Pons (tissue), 1 donor: Measurements from ENCODE around the gene PLXNA2.

ENCODE experiments used
- DNase-seq: peaks from one replicate; pipeline ENCODE4 v3.0.0-alpha.2; 2016; ENCODE audit warnings: low spot score

The PLXNA2 gene

DNA sequence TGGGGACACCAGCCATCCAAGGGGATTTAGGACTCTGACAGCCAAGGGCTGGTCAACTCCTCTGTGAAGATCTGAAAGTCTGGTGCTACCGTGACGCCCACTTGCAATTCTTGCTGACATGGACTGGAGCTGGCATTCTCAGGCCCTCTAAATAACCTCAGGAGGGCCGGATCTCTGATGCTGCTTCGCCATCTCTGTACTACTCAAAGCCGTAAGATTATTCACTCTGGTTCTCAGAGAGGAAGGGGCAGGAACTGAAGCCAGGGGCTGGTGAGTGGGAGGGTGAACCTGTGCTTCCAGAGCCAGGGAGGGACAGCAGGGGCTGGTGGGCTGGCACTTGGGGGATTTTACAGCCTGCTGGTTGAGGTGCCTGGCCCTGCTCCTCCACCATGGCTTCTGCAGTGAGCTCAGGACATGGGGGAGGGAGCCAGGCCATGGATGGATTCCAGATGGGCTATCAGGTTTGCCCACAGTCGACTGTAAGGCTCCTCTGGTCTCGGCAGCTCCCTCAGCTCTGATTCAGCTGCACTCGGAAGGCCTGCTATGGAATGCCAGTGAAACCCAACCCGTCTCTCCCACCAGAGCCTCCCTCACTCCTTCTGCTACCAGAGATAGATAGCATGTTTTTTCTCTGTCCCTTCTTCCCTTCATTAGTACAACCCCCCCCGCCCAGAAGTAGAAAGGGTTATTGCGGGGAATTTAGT, 84.5 kb downstream of the PLXNA2 start:
- DNase-seq = no peak

DNA sequence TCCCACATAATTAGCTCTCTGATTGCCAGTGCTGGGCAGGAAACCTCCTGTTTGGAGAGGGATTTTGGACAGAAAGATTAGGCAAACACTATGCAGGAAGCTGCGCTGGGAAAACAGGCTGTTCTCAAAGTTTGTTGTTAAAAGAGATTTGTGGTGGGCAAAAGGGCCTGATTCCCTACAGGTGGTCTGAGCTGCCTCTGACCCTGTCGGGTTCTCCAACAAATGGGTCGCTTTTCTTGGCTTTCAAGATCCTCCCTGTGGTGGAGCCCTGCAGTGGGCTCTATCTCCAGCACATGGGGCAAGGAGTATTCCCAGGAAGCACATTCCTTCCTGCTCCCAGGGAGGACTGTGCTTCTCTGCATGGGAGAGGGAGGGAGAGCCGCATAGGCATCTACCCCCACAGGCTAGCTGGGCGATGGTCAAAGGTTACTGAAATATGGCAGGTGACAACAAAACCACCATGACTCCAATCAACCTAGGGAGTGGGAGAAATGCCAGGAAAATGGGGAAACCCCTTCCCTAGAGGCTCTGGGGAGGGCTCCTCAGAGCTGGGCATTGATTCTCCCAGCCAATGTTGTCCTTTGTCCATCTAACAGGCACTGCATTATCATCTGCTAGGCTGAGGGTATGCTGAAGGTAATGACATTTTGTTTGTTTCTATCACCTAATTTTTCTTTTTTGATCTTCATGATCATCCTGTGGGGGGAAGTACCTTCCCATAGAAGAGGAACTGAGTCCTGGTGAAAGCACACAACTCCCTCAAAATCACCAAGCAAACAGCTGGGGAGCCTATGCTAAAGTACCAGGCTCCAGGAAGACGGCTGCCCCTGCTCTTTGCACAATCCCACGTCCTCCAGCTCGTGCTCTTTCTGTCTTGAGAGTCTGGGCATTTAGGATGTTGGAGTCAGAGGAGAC, 85.3 kb downstream of the PLXNA2 start:
- no peak for DNase-seq

DNA sequence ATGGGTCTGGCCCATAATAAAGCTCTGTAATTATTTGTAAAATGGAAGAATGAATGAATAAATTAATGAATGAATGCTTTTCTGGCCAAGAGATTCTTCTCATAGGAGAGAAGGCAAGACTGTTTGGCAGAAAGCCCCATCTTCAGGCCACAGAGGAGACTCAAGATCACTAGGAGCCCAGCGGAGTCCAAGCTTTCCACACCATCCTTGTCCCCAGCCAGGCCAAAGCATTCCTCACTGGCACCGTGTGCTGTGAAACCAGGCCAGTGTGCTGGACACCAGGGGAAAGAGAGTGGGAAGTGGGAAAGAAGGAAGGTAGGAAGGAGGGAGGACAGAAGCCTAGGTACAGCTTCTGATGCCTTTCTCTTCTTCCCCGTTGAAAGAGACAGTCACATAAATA, 86.4 kb downstream of the PLXNA2 start:
- DNase-seq = no peak

DNA sequence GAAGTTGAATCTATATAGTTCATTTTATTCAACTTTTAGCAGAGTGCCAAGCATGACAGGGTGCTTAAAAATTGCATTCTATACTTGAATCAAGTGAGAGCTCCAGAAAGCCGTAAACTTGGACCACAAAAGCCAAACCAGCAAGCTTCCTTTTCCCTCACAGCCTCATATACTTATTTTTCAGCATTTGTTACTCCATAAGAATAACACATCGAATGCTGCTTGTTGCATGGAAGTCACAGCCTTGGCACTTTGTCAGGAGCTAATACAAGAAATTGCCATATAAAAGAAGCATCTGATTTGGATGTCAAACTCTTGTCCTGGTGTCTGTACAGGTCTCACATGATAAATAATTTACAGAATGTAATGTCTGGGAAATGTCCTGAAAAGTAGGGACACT, 87.4 kb downstream of the PLXNA2 start:
- DNase-seq = no peak

DNA sequence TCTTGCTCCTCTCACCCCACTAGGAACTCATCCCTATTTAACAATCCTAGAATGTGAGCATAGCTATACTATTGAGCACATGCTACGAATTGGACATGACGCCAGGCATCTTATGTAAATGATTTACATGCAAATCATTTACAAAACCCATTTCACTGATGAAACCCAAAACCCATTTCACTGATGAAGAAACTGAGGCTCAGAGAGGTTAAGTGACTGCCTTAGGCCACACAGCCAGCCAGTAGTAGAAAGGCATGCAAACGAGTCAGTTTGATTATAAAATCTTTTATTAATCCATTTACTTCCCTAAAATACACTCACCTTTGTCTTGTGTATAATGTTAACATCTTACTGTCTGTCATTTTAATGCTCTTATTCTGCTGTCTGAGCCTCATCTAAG, 87.9 kb downstream of the PLXNA2 start:
- DNase-seq = no peak

DNA sequence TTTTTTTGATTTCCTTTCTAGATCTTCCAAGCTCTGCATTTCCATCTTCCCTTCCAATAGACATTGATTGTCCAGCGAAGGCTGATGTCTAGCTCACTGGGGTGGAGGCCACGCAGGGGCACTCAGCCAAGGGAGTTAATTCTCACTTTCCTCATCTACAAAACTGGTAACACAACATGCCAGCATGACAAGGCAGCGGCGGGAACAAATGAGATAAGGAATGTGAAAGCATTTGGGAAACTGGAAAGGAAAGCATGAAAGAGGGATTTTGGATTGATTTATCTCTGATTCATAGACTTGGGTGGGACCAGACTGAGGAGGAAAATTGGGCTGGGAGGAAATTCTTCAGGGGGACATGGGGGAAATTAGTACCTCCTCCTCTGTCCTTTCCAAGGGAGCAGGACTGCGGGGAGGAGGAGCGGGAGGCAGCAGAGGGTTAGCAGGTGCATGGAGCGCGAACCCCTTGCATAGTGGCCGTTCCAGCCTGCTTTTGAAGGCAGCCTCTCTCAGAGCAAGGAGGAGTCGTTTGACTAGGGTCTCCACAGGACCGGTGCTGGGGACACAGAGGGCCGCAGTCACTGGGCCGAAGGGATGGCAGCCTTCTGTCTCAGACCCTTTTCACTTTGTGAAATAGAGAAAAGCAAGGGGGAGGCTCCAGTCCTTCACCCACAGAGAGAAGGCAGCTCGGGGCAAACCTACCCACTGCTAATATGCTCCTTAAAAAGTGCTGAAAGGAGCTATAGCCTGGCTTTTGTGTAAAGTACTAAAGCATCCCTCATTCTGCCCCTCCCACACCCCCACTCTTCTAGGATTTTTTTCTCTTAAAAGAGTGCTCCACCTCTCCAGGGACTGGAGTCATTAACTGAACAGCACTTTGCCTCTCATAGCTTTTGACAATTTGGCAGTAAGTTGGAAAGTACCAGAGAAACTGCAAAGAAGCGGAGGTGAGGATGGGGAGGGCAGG, 89.2 kb downstream of the PLXNA2 start:
- DNase-seq = no peak

DNA sequence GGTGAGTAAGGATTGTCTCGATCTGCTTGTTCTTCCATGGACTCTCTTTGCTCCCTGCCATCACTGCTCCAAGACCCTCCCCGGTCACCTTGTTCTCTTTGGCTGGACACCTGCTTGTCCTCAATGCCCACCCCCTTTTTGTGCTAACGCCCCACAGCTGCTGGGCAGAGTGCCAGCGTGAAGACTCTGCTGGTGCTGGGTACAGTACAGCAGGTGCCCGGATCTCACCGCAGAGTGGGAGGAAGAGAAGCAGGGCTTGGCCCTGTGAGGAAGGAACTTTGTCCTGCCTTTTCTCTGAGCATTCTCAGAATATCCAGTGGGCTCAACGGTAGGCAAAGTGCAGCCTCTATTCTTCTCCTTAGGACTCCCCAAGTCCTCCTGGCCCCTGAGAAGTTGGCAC, 90.1 kb downstream of the PLXNA2 start:
- no peak for DNase-seq

DNA sequence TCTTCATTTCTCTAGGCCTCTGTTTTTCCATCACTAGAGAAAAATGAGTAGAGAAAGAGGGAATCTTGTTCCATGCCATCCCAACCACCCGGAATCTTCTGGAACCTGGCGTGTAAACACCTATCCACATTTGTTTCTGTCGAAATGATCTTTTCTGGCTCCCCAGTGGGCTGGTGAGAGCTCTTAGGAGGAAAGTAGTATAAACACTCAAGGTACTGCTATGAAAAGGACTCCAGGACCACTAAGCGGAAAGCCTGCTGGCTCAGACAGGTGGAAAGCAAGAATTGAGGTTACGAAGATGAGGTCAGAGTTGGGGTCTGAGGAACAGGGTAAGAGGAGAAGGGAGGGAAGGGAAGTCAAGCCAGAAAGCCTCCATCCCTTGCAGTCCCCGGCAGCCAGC, 90.8 kb downstream of the PLXNA2 start:
- DNase-seq = no peak

DNA sequence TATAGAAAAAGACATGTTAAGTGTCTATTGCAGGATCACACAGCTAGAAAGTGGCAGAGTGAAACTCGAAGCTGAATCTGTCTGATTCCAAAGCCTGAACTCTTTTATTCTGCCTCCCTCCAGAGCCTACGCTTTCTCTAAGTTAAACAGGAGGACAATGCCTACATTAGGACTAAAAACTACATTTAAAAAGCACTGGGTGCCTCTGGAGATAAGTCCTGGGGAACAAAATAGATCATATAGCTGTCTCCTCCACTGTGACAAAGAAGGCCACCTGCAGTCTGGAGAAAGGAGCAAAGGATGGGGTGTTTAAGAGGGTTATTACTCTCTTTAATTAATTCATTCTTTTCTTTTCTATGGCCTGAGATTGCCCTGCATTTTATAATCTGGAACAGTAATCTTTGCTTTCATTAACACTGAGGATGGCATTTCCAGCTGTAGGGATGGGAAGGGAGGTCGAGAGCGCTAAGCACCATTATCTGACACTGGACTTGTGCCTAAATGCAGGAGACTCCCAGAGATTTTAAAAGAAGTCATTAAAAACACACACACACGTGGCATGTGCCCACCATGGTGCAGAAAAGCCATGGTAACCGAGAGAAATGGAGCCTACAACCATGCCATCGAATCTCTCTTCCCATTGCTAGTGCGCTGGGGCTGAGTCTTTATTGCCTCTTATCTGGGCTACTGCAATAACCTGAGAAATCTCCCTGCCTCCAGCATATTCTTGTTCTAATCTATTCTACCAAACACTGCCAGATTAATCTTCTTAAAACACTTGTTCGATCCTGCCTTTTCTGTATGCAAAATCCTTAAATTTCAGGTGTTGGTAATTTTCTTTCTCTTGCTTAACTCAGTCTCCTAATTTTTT, 92.2 kb downstream of the PLXNA2 start:
- DNase-seq = no peak

DNA sequence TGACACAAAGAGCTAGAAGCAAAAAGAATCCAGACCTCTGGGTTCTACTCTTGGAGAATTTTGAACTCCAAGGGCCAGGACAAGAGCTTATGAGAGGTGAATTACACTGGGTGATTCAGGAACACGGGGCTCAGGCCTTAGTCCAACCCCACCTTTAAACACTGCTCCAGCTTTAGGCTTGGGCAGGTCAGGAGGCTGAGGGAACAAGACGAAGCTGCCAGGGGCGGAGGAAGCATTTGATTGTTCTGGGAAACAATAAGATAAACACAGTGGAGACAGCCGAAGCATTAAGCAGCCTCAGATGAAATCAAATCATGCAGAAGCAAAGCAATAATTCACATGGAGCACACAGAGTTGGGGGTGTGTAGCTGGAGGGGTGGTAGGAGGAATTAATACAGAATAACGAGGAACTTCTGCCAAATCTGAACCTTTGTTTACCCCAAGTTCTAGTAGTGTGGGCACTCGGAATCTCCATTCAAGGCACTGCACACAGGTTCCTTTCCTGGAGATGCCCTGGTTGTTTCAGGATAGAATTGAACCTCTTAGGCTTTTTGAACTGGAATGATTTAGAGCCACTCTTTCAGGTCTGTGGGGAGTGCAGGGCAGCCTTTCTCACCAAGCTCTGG, 93.2 kb downstream of the PLXNA2 start:
- no peak for DNase-seq

DNA sequence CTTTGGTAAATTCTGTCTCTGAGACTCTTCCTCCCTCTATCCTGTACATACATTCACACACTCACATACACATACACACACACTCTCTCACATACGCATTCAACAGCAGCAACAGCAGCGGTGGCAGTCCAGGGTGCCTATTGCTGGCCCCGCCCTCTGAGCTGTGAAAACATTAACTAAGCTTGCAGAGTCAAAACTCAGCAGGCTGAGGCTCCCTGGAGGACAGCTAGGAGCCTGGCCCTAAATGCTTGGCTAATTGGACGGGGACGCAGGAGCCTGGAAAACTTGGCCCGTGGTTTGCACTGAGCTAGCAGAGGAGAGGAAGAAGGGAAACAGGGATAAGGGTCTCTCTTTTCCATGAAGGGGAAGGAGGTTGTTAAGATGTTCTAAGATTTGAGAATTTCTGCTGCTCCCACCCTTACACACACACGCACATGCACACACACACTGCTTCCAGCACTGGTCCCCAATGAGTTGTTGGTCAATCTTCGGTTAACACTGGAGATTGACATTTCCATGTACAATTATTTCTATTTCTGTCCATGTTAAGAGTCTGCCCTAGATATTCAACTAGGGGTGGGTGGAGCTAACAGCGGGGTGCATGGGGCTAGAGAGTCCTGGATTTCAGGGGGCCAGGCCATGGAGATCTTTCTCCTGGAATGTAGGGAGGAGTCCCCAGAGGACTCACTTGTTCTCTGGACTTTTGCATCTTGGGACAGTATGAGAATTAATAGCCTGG, 94.2 kb downstream of the PLXNA2 start:
- no peak for DNase-seq

DNA sequence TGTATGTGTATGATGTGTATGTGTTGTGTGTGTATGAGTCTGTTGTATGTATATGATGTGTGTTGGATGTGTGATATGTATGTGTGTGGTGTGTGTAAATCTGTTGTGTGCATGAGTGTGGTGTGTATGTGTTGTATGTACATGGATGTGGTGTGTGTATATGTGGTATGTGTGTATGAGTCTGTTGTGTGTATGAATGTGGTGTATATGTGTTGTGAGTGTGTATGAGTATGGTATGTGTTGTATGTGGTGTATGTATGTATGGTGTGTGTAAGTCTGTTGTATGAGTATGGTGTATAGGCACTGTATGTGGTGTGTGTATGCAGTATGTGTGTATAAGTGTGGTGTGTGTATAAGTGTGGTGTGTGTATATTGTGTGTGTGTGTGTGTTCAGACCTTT, 95.0 kb downstream of the PLXNA2 start:
- no peak for DNase-seq

DNA sequence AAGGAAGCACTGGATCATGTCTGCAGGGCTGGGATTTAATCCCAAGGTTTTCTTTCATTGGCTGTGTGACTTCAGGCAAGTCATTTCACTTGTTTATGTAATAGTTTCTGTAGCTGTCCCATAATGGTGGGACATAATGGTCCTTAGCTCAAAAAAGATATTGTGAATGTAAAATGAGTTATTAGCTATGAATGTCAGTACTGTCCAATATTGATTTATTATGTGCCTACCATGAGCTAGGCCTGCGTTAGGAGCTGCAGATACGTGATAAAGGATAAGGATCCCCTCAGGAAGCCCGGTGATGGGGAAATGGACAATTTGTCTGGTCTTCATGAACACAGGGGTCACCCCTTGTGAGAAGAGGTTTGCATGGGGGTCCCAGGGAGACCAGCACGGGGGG, 95.8 kb downstream of the PLXNA2 start:
- no peak for DNase-seq

DNA sequence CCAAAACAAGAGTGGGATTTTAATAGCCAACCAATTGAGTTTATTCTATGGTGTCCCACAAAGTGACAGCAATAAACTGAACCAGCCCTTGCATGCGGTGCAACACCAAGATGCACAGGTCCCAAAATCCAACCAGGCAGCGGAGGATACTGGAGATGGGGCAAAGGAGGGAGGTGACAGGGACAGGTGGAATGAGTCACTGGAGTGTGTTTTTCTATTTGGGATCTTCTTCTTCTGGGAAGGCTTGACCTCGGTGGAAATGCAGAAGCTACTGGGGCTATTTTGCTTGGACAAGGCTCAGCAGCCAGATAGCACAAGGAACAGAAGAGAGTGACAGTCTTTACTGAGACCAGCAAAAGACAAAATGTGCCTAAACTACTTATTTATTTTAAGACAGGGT, 97.5 kb downstream of the PLXNA2 start:
- DNase-seq = no peak

DNA sequence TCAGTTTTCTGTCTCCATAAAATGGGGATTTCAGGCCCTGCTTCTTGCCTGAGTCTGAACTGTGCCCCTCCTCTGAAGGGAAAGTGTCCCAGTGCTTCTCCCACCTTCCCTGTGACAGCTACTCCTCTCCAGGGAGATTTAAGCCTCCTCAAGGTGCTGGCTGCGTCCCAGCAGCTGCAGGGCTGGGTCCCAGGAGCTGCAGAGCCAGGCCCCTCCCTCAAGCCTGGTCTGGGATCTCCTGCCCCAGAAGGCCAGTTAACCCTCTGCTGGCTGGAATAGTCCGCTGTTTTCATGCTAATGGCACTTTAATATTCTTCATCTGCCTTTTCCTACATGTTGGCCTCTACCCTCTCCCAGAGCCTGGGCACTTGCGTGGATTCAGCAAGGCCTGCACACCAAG, 99.0 kb downstream of the PLXNA2 start:
- DNase-seq = no peak

DNA sequence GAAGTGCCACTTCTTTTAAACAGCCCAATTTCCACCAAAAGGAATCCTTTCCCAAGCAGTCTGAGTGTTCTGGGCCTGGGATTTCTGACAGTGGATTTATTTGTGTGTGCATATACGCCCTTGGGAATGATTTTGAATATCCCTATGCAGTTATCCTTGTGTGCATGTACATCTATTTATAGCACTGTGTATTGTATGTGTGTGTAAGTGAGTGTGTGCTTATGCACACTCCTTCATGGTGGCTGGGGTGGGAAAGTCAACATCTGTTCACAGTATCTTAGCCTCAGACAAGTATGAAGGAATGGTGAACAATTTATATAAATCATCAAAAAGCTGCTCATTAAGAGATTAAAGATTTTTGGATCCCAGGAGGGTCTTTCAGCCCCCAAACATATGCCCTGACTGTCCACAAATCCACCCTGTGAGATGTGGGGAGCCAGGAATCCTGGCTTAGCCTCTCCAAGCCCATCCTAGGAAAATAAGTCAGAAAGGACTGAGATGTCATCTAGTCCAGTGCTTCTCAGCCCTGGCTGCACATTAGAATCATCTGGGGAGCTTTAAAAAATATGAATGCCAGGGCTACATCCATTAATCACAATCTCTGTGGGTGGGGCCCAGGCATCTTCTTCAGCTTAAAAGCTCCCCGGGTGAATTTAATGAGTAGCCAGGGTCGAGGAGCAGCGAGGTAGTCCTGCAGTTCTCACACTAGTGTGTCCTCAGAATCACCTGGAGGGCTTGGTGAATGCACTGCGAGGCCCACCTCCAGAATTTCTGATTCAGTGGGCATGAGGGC, 101.4 kb downstream of the PLXNA2 start:
- DNase-seq = no peak

DNA sequence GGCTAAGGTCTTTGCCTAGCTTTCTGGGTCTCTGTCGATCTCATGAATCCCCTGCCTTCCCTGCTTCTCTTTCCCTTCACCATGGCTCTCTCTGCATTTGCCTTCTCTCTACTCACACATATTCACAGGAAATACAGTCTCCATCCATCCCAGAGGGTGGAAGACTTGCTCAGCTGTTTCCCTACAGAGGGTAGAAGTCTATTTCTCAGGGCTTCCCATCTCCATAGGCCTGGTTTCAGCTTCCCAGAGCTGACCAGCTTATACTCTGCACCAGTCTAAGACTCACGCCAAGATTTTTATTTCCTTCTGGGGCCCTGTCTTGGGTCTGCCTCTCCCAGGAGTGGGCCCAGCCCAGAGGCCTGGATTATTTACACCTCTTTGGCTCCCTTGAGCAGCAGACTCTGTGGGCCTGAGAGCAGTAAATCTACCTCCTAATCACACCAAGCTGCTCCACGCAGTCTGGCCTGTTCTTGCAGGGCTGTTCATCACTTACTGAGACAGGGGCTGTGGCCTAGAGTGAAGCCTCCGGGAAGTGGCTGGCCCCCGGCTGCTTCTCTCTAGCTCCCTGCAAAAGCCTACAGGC, 102.5 kb downstream of the PLXNA2 start:
- no peak for DNase-seq

DNA sequence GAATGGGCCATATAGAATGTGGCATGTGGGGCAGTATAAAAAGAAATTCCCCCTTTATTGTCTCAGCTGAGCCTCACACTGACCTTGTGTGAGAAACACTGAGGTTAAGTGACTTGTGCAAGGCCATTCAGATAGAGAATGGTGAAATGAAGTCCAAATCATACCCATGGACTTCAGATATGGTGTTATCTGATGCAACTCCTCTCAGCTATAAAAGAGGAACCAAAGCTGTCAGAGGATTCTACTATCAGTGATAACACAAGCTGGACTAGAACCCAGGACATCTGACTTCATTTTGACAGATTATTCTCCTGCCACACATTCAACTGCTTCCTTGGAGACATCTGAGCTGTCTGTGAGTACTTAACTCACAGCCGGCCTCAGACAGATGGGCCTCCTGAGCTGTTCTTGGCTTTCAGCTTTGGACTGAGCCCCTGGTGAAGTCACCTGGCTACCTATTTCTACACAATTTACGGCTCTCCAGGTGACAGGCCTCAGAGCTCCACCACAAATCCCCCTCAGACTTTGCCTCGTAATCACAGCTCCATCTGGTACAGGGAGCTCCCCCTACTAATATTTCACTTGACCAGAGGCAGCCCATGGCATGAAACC, 104.6 kb downstream of the PLXNA2 start:
- DNase-seq = no peak

DNA sequence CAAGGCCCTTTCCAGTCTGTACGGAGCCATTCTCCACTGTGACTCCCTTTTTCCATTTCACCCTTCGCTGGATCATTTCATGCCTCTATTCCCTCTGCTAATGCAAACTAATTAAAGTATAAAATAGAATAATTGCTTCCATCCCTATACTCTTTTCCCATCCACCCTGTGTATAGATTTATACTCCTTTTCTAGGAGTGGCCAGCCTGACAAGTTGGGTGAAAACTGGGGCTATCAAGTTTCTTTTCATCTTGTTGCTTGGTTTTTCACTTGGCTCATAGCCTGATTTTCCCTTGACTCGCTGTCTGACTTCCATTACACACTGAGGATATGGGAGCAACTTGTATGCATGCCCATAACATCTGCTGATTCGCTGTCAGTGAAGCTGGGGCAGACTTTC, 107.0 kb downstream of the PLXNA2 start:
- DNase-seq = no peak
